ENCODE results near the gene SHB.

Gene SHB

GRCh38 chr9:38109601-38110000 is 40.6 kb upstream of the SHB start:
- TF ChIP-seq, protein P1, sequence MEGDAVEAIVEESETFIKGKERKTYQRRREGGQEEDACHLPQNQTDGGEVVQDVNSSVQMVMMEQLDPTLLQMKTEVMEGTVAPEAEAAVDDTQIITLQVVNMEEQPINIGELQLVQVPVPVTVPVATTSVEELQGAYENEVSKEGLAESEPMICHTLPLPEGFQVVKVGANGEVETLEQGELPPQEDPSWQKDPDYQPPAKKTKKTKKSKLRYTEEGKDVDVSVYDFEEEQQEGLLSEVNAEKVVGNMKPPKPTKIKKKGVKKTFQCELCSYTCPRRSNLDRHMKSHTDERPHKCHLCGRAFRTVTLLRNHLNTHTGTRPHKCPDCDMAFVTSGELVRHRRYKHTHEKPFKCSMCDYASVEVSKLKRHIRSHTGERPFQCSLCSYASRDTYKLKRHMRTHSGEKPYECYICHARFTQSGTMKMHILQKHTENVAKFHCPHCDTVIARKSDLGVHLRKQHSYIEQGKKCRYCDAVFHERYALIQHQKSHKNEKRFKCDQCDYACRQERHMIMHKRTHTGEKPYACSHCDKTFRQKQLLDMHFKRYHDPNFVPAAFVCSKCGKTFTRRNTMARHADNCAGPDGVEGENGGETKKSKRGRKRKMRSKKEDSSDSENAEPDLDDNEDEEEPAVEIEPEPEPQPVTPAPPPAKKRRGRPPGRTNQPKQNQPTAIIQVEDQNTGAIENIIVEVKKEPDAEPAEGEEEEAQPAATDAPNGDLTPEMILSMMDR (conservative IDR thresholded peaks at IDR 0.05; ENCODE audit: low read length), result no peak
- no peak overlapping the region for H3K4me3 ChIP-seq (ENCODE audit: low read length)
- DNase-seq (ENCODE audit: low read depth), result no peak

- no peak overlapping the region for H3K4me3 ChIP-seq (ENCODE audit: low read length)
- TF ChIP-seq, protein P1 (conservative IDR thresholded peaks at IDR 0.05; ENCODE audit: low read length), result no peak
- DNase-seq (ENCODE audit: low read depth), result no peak
Observed at GRCh38 chr9:38108326-38108725, 39.3 kb upstream of the SHB start.

DNA sequence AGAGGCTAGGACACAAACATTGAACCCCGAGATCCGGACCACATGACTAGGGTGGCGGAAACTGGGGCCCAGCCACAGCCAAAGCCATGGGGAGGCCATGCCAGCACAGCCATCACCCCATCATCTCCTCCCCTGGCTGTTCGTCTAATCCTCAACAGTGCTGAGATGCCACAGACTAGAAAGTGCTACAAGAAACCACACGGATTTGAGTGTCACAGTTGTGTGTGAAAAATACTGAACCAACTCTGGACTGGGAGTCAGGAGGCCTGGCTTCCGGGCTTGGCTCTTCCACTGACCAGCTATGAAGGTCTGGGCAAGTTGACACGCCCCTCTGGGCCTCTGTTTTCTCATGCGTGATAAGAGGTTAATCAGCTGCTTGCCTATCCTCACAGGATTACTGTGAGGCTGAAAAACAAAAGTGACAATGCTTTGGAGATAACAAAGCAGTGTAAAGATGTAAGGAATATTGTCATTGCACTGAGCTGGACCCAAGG is 38.8 kb upstream of the SHB start:
- no peak overlapping the region for H3K4me3 ChIP-seq (ENCODE audit: low read length)
- TF ChIP-seq, protein P1 (conservative IDR thresholded peaks at IDR 0.05; ENCODE audit: low read length), result no peak
- no peak for DNase-seq (ENCODE audit: low read depth)

GRCh38 chr9:38107405-38107804 is 38.4 kb upstream of the SHB start:
- H3K4me3 ChIP-seq (ENCODE audit: low read length), result no peak overlapping the region
- DNase-seq (ENCODE audit: low read depth), result no peak
- TF ChIP-seq, protein P1 (conservative IDR thresholded peaks at IDR 0.05; ENCODE audit: low read length), result no peak

DNA sequence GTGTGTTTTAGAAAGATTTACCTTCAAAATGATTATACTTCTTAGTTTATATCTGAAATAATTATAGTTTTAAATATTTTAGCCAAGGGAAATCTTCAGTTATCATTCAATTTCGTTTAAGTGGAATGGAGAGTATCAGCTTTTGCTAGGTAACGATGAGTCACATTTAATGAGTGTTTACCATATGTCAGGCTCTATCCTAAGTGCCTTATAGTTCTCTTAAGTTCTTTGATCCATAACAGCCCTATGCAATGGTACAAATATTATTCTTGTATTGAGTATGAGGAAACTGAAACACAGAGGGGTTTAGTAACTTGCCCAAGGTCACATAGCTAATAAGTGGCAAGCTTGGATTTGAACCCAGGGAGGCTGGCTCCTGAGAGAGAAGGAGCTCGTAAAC is 37.5 kb upstream of the SHB start:
- DNase-seq (ENCODE audit: low read depth), result no peak
- TF ChIP-seq, protein P1 (conservative IDR thresholded peaks at IDR 0.05; ENCODE audit: low read length), result no peak
- H3K4me3 ChIP-seq (ENCODE audit: low read length), result no peak overlapping the region

DNA sequence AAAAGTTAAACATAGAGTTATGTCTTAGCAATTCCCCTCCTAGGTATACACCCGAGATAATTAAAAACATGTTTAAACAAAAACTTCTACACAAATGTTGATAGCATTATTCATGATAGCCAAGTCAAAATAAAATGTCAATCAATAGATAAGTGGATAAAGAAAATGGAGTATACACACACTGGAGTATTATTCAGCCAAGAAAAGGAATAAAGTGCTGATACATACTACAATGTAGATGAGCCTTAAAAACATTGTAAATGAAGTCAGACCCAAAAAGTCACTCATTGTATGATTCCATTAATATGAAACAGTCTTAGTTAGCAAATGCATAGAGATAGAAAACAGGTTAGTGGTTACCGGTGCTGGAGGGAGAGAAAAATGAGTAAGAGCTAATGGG is 34.3 kb upstream of the SHB start:
- H3K4me3 ChIP-seq (ENCODE audit: low read length), result no peak overlapping the region
- DNase-seq (ENCODE audit: low read depth), result no peak
- TF ChIP-seq, protein P1 (conservative IDR thresholded peaks at IDR 0.05; ENCODE audit: low read length), result no peak

DNA sequence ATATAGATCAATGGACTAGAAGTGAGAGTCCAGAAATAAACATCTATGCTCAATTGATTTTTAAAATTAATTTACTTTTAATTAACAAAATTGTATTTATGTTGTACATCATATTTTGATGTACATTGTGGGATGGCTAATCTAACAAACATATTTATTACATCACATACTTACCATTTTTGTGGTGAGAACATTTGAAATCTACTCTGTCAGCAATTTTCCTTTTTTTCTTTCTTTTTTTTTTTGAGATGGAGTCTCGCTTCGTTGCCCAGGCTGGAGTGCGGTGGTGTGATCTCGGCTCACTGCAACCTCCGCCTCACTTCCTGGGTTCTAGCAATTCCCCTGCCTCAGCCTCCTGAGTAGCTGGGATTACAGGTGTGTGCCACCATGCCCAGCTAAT is 32.4 kb upstream of the SHB start:
- DNase-seq (ENCODE audit: low read depth), result no peak
- TF ChIP-seq, protein P1 (conservative IDR thresholded peaks at IDR 0.05; ENCODE audit: low read length), result no peak
- no peak overlapping the region for H3K4me3 ChIP-seq (ENCODE audit: low read length)

Measured in AG10803 (cell line).